GM23248 (cell line): ENCODE data around the gene BCAP29.

Experiments
- EZH2 ChIP-seq: fragments of 200-600 bp; sonication (generic); IDR thresholded peaks from 2 replicates; pipeline ENCODE4 v1.6.1; 2018; ENCODE audit warnings: antibody characterized with exemption, mild to moderate bottlenecking; ENCODE audit not compliant: insufficient read depth, poor library complexity, severe bottlenecking
- EZH2phosphoT487 ChIP-seq: fragments of 200-600 bp; sonication (generic); IDR thresholded peaks from 2 replicates; pipeline ENCODE4 v1.6.1; 2018; ENCODE audit warnings: antibody characterized with exemption, moderate library complexity, mild to moderate bottlenecking, low read depth; ENCODE audit not compliant: insufficient read depth

GRCh38 chr7:107614425-107614824 is 34.4 kb downstream of the BCAP29 start:
- TF ChIP-seq EZH2phosphoT487 = peak; percentile 97
- TF ChIP-seq EZH2 = no peak
